OCI-LY3 (cell line): Measurements from ENCODE around the gene DCUN1D5.

Source experiments
- CTCF ChIP-seq: fragments of 200-600, 300-600 bp; sonication (generic); IDR thresholded peaks from 2 replicates; pipeline ENCODE4 v1.5.1; 2014; ENCODE audit warnings: antibody characterized with exemption, low read length, low read depth
- EZH2phosphoT487 ChIP-seq: fragments of 200-600 bp; shearing (Covaris generic); IDR thresholded peaks from 2 replicates; pipeline ENCODE4 v1.6.1; 2018; ENCODE audit warnings: antibody characterized with exemption, mixed run types, low read depth

GRCh38 chr11:103069367-103069766 is 22.6 kb downstream of the DCUN1D5 start:
- TF ChIP-seq CTCF (no peak), EZH2phosphoT487 (no peak)
